ENCODE measurements around the gene MANBA.

MANBA gene
- 49.3 to 167 (median 127) reads per million in 17 experiments for total RNA-seq

DNA sequence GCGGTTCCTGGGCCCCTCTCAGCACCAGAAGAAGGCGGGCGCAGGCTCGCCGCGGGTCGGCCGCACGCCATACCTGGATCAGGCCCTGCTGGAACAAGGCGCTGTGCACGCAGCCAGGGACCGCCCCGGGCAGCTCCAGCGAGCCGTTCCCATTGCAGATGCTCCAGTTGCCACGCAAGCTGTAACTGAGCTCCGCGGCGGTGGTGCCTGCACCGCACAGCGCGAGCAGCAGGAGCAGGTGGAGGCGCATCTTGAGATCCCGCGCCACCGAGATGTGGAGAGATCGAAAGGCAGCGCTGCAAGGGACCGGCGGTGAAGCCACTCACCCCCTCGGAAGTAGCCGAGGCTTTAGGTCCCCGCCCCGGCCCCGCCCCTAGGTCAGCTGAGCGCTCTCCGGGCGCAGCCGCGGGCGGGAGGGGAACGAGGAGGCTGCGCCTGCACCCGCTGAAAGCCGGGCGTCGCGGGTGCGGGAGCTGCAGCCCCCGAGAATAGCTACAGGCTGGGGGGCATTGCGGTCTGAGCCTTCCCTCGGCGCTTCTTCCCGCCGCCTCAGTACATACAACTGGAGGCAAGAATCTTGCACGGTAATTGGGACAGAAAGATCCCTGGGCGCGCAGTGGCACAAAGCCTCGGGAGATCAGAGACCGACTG is at the start of gene MANBA:
MANBA (minus strand) TSS at position 324 of the 651 bp plus-strand sequence; CDS start at position 250, 74 bp downstream.
- peak; percentile 94 to 97 (median 96) for DNase-seq

DNA sequence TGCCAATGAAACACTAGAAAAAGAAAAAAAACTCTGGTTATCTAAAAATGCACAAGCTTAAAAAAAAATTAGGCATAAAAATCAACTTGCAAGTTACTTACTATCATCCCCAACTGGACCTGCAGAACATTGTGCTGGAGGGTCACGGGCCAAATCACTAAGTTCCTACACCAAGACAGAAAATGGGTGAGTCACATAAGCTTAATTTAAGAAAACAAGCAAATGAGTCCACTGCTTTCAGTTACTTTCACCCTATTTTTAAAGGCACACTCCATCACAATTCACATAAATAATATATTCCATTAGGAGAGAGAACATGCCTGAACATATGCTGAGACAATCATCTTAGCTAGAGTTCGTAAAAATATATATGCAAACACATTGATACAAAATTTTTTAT is 48.9 kb upstream of the MANBA start:
- DNase-seq, result no peak

DNA sequence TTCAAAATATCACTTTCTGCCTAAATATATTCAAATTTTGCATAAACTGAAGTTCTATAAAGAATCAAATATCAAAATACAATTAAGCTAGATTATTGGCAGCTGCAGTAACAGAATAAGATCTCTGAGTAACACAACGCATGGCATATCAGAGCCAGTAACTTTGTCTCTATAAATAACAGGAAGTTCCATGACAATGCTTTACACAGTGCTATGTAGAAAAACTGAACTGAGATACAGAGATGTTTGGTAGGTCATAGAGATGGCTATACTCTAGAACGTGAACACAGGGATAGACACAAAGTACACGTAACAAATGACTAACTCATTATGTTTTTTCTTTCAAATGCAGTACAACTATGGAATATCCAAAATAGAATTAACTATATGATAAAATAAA is 48.4 kb upstream of the MANBA start:
- DNase-seq, result peak in 2 of 4 experiments; percentile 48 to 57

DNA sequence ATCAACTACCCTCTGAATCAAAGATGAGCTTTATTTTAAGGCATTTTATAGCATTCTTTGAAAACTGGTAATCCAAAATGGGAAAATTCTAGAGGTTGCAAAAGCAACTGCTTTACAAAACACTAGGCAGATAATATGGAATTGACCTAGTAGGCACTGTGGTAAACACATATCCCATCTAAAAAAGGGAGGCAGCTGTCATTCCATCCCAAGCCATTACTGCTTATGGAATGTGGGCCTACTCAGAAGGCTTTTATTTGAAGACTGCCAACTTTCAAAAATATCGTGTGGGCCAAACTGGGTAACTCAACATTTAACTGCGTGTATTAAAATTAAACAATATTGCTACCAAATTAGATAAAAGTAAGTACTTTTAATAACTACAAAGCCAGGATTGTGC is 47.2 kb upstream of the MANBA start:
- DNase-seq, result no peak

DNA sequence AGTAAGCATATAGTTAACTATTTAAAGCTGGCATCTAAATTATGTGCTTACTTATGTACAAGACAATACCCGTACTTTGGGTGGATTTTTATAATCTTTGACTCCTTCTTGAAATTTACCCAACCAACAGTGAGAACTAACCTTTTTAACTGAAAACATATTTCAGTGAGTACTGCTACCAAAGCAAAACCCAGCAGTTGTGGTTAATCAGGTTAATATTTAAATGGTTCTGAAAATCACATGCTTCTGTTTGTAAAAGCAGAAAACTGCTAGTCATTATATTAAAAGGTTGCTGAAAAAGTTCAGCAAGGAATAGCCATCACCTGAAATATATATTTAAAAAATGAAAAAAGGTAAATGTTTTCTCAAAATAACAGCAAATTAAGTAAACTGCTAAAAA is 46.6 kb upstream of the MANBA start:
- no peak for DNase-seq

DNA sequence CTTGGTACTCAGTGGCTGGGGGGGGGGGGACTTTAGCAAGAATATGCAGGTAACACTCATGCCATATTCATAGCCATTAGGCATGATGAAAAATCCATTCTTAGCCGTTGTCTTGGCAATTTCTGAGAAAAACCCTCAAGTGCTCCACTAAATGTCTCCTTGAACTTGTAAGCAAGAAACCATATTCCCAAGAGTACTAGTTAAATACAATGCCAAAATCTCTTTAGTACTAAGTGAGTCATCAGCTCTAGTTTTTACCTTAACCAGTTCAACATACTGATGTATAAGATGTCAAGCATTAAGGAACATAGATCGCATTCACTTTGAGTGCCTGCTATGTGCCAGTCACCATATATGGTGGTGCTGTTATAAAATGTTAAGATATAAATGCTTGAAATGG is 39.0 kb upstream of the MANBA start:
- no peak for DNase-seq

DNA sequence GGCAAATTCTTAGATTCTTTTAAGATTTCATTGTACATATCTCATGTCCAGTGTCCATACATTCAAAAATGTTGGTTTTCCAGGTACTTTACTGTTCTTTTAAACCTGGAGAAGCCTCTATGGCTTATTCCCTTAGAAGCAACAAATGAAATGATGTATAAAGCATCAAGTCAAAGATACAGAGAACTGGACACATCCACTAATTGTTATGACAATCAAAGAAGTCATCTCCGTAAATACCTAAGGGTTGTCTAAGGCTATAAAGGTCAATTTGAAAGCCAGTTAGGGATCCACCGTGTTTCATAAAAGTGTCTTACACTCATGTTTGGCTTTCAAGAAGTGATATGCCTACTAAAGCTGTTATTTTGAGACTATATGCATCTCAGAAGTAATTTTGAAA is 34.2 kb upstream of the MANBA start:
- DNase-seq, result no peak

DNA sequence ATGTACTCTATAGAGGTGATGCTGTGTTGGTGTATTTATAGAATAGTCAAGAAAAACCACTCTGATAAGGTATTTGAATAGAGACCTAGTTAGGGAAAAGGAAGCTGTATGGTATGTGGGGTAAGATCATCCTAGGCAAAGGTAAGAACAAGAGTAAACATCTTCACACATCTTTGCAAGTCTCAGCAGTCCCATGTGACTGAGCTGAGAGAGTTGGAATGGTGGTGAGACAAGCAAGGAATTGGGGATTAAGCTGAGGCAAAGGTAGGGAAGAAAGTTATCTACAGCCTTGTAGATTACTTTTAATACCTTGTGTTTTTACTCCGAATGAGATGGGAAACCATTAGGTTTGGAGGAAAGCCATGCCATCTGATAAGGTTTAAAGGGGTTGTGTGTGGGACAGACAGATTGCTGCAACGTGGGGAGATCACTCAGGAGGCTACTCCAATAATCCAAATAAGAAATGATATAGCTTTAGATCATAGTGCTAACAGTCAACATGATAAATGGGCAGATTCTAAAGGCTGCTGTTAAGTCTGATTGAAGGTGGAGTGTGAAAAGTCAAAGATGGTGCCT is 31.7 kb upstream of the MANBA start:
- no peak for DNase-seq

DNA sequence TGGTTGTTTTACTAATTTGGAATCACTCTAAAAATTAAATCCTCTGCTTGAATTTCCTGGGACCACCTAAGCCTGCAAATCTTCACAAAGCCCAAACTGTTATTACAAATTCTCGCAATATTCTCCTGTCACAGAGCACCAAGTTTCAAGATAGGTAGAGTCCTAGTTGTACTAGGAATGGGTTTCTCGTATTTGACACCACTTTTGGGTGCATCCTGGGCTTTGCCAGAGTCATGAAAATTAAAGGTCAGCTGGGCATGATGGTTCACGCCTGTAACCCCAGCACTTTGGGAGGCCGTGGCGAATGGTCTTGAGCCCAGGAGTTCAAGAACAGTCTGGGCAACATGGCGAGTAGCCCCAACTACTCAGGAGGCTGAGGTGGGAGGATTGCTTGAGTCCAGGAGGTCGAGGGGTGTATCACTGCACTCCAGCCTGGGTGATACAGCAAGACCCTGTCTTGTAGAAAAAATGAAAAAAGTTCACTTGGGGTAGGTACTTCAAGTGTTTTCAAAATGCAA is 30.6 kb upstream of the MANBA start:
- no peak for DNase-seq

DNA sequence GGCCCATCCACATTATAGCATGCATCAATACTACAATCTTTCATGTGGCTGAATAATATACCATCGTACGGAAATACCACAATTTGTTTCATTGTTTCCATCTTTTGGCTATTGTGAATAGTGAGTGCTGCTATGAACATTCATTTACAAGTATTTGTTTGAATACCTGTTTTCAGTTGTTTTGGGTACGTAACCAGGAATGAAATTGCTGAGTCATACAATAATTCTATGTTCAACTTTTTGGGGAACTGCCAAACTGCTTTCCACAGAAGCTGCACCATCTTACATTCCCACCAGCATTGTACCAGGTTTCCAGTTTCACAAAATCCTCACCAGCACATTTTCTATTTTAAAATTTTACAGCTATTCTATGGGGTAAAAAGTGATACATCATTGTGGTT is 28.5 kb upstream of the MANBA start:
- peak in 1 of 4 experiments; percentile 31 for DNase-seq

DNA sequence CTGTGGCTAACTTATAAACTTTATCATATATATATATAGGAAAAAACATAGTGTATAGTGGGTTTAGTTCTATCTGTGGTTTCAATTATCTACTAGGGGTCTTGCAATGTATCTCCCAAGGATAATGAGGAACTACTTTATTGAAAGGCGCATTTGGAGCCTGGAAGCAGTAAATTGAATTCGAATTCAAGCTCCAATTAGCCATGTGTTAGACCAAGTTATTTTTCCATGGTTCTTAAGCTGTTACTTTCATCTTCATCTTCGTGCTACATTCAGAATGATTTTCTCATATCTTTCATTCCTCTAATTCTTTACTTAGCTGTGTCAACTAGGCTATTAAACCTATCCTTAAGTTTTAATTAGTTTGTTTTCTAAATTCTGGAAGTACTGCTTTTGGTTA is 27.2 kb upstream of the MANBA start:
- DNase-seq, result no peak

DNA sequence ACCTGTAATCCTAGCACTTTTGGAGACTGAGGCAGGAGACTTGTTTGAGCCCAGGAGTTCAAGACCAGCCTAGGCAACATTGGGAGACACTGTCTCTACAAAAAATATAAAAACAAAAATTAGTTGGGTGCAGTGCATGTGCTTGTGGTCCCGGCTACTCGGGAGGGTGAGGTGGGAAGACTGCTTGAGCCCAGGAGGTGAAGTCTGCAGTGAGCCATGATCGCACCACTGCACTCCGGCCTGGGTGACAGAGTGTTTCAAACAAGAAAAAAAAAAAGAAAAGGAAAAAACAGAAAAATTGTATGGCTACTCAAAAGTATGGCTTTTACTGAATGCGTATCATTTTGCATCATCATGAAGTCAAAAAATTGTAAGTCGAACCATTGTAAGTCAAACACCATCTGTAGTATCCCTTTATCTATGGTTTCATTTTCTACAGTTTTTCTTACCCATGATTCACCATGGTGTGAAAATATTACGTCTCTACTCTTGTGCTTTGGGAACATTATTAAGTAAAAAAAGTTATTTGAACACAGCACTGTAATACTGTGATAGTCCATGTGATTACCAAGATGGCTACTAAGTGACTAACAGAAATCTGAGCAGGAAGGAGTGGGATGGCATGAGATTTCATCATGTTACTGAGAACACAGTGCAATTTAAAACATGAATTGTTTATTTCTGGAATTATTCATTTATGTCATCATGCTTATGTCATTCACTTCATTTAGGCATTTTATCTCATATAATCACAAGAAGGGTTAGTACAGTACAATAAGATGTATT is 26.5 kb upstream of the MANBA start:
- peak; percentile 56 to 88 (median 68) for DNase-seq

DNA sequence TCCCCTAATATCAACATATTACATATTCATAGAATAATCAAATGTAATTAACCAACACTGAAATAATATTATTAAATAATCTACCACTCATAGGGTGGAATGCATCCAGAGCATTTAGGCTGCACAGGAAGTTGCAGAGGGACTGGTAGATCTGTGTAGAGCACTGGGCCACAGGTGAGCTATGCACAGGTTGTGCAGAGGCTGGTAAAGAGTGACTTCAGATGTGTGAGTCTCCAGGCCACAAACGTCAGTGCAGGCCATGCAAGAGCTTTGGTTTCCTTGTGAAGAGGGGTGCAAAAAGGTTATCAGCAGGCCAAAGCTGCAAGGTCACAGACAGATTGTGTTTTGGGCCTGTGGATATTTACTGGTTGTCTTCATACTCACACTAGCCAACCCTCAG is 25.5 kb upstream of the MANBA start:
- no peak for DNase-seq

DNA sequence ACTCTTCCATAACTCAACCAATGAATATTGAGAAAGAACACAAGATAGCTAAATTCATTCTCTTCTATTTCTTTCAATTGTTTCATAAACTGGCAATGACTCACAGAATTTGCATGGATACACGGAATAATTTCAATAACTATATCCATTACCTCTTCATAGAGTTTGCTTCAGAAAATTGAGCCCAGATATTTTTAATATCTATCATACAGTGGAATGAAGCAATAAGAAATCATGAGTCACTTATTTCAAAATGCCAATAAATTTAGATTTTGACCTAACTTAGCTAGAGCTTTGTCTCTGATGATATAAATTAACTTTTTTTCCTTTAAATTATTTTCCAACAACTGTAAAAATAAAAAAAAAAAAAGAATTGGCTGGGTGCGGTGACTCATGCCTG is 22.2 kb upstream of the MANBA start:
- no peak for DNase-seq

DNA sequence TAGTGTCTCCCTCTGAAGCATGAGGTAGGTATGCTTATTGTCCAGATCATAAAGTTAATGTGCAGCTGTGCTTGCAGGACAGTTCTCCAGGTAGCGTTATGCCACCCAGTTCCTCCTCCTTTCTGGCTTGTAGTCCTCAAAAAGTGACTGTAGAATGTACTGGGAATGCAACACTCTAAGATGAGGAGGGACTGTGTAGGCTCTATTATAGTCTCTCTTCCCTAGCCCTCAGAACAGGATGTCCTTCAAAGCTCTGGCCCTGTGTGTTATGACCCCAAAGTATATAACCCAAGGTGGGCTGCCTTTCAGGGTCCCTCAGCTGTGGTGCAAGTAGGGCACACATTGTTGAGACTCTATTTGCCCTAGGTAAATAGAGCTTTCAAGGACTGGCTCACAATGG is 20.8 kb upstream of the MANBA start:
- no peak for DNase-seq

DNA sequence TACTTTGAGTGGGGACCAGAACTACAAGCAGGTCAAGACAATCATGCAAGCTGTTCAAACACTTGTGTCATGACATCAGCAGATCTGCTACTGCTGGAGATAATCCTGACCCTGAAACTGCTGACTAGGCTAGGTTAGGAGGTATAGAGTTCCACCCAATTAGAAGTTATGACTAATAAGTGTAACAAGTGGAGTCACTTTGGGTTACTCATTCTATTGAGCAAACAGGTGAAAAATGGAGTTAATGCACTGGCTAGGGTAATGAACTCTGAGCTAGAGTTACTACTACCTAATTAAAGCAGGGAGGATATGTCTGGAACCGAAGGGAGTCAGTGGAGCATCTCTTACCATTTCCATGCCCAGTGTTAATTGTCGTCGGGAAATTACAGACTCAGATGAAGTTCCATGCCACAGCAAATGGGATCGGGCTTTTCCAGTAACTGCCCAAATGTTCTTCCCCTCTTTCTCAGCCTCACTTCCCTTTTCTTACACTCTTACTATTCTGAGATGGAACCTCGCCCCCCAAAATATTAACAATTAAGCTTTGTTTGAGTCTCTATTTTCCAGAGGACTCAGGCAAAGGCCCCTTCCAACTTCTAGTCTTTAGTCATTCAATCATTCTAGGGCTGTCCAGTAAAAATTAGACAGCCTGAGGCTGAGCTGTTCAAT is 19.8 kb upstream of the MANBA start:
- DNase-seq, result peak in 1 of 4 experiments; percentile 24

DNA sequence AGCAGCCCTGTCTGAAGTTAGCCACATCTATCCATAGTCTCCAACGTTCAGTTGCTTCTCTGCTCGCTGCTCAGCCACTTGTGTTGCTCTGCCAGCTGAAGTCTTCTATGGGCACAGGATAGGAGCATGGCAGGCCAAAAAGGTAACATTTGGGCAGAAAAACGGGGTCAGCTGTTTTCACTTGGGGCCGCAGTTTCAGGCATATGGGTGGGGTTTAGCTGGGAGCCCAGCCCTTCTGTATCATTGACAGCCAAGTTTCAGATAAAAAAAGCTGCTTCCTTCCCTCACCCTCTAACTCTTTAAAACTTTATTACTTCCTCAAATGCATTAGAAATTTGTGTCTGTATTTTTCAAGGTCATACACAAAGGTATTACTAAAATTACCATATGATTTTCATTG is 18.4 kb upstream of the MANBA start:
- peak in 1 of 4 experiments; percentile 14 for DNase-seq

DNA sequence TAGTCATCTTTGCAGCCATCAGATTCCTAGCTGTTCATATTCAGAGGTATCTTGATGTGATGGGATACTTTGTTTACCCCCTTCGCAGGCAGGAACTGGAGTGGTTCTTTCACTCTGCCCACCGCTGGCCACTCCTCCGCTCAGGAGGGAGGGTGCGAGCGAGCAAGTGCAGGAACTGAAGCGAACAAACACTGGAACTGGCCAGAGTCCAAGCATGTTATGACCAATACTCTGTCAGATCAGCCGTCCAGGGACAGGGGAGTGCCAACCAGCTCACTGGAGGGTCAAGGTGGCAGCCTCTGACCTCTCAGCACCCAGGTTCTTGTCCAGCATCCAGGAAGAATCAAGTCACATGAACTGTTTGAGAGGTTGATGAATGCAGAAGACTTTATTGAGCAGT is 18.0 kb upstream of the MANBA start:
- DNase-seq, result no peak

DNA sequence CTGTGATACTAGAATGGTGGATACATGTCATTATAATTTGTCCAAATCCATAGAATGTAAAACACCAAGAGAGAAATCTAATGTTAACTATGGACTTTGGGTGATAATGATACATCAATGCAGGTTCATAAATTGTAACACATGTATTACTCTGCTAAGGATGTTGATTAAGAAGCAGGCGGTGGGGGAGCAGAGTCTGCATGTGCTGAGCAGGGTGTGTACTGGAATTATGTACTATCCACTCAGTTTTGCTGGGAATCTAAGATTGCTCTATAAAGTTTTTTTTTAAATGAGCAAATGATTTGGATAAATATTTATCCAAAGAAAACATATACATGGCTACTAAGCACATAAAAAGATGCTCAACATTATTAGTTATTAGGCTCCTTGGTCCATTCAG is 15.0 kb upstream of the MANBA start:
- no peak for DNase-seq

DNA sequence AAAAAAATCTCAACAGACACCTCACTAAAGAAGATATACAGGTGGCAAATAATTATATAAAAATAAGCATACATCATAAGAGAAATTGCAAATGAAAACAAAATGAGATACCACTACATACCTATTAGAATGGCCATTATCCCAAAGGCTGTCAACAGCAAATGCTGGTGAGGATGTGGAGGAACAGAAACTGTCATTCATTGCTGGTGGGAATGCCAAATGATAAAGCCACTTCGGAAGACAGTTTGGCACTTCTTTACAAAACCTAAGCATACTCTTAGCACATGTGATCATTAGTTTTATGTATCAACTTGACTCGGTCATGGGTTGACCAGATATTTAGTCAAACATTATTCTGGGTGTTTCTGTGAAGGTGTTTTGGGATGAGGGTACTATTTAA is 13.5 kb upstream of the MANBA start:
- no peak for DNase-seq

DNA sequence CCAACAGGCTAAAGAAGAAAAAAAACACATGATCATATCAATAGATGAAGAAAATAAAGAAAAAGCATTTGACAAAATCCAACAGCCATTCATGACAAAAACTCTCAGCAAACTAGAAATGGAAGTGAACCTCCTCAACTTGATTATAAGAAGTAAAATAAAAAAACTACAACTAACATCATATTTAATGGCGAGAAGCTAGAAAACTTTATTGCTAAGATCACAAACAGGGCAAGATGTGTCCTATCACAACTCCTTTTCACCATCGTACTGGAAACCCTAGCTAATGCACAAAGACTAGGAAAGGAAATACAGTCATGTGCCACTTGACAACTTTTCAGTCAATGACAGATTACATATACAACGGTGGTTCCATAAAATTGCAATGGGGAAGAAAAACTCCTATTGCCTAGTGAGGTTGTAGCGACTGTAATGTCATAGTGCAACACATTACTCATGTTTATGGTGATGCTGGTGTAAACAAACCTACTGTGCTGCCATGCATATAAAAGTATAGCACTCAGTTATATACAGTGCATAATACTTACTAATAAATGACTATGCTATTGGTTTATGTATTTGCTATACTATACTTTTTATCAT is 12.1 kb upstream of the MANBA start:
- DNase-seq, result peak in 2 of 4 experiments; percentile 27 to 44

DNA sequence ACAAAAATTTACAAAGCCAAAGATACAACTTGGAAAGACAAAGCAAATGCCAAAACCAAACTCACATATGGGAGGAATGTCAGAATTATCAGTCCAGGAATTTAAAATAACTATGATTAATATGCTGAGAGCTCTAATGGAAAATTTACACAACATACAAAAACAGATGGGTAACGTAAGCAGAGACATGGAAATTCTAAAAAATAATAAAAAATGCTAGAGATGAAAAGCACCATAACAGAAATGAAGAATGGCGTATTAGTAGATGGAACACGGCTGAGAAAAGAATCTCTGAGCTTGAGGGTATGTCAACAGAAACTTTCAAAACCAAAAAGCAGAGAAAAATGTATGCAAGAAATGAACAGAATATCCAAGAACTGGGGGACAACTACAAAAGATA is 4.1 kb upstream of the MANBA start:
- DNase-seq, result no peak

DNA sequence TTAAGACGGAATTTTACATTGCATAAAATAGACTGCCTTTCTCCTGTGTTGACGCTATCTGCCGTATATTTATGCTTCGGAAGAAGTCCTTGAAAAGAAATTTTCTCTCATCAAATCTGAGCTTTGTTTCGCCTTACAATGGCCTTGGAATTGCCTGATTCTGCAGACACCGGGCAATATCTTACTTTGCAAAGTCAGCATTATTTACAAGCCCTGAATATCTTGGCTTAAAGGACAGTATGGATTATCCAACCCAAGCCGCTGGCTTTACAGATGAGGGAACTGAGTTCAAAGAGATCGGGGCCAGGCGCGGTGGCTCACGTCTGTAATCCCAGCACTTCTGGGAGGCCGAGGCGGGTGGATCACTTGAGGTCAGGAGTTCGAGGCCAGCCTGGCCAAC is 1.1 kb upstream of the MANBA start:
- no peak for DNase-seq

All from suppressor macrophage (primary cell).